Astrocyte (in vitro differentiated cells and primary cell): Measurements from ENCODE around the gene HRH2. TPM values are rescaled to one million over a fixed set of nuclear protein-coding genes. Genes with fewer than 3 reads are reported as not detected.

Experiments
- DNase-seq: peaks from one replicate; pipeline ENCODE4 v3.0.0-alpha.2; 2010; ENCODE audit warnings: low read depth
- FAIRE-seq: peaks from 2 replicates; lab custom pipeline; 2011; peaks lifted over from hg19 to GRCh38; lab: Jason Lieb, UNC
- H2AFZ ChIP-seq: 2 replicates; pipeline ENCODE4 v1.6.0; 2012; ENCODE audit warnings: low read depth, low read length, inconsistent platforms
- H3K27ac ChIP-seq: 2 replicates; pipeline ENCODE4 v1.5.1; 2011; ENCODE audit warnings: low read depth, low read length, inconsistent platforms
- H3K27me3 ChIP-seq: 2 replicates; pipeline ENCODE4 v1.6.0; 2011; ENCODE audit warnings: low read length, inconsistent platforms; ENCODE audit not compliant: insufficient read depth
- H3K36me3 ChIP-seq: 2 replicates; pipeline ENCODE4 v1.5.1; 2011; ENCODE audit warnings: low read length, inconsistent platforms; ENCODE audit not compliant: insufficient read depth
- H3K4me1 ChIP-seq: 2 replicates; pipeline ENCODE4 v1.5.1; 2011; ENCODE audit warnings: low read length, inconsistent platforms; ENCODE audit not compliant: insufficient read depth
- H3K4me2 ChIP-seq: 2 replicates; pipeline ENCODE4 v1.6.0; 2012; ENCODE audit warnings: low read length, inconsistent platforms
- H3K4me3 ChIP-seq: 2 replicates; pipeline ENCODE4 v1.5.1; 2011; ENCODE audit warnings: low read depth, mild to moderate bottlenecking, low read length, inconsistent platforms; ENCODE audit not compliant: insufficient read depth
- H3K79me2 ChIP-seq: 2 replicates; pipeline ENCODE4 v1.6.0; 2012; ENCODE audit warnings: mild to moderate bottlenecking, low read length, inconsistent platforms; ENCODE audit not compliant: insufficient read depth
- H3K9ac ChIP-seq: 2 replicates; pipeline ENCODE4 v1.6.0; 2012; ENCODE audit warnings: mild to moderate bottlenecking, low read length, inconsistent platforms
- H3K9me3 ChIP-seq: 2 replicates; pipeline ENCODE4 v1.5.1; 2012; ENCODE audit warnings: low read depth, mild to moderate bottlenecking, low read length, inconsistent platforms; ENCODE audit not compliant: insufficient read depth
- H4K20me1 ChIP-seq: 2 replicates; pipeline ENCODE4 v1.6.0; 2012; ENCODE audit warnings: low read length, inconsistent platforms; ENCODE audit not compliant: insufficient read depth
- H3K27ac Mint-ChIP-seq: one replicate; pipeline ENCODE4 v1.8.0; 2021; ENCODE audit warnings: mild to moderate bottlenecking, mixed read lengths; ENCODE audit not compliant: unreplicated experiment
- H3K27me3 Mint-ChIP-seq: one replicate; pipeline ENCODE4 v1.8.0; 2021; ENCODE audit warnings: low read depth, mixed read lengths; ENCODE audit not compliant: unreplicated experiment
- H3K36me3 Mint-ChIP-seq: one replicate; pipeline ENCODE4 v1.8.0; 2021; ENCODE audit warnings: low read depth, mixed read lengths; ENCODE audit not compliant: unreplicated experiment
- H3K4me1 Mint-ChIP-seq: one replicate; pipeline ENCODE4 v1.8.0; 2021; ENCODE audit warnings: low read depth, mixed read lengths; ENCODE audit not compliant: unreplicated experiment
- H3K4me3 Mint-ChIP-seq: one replicate; pipeline ENCODE4 v1.8.0; 2021; ENCODE audit warnings: mild to moderate bottlenecking, moderate library complexity, mixed read lengths; ENCODE audit not compliant: unreplicated experiment
- H3K9me3 Mint-ChIP-seq: one replicate; pipeline ENCODE4 v1.8.0; 2021; ENCODE audit warnings: mild to moderate bottlenecking, mixed read lengths; ENCODE audit not compliant: unreplicated experiment
- EZH2 ChIP-seq: IDR thresholded peaks from 2 replicates; pipeline ENCODE4 v1.6.1; 2012; ENCODE audit warnings: mild to moderate bottlenecking, low read length, inconsistent platforms; ENCODE audit not compliant: insufficient read depth
- total RNA-seq: library from RNA; stranded (reverse); gene quantifications from 2 replicates; pipeline ENCODE4 v1.2.1, GENCODE V29; 2021
- TF ChIP-seq, protein P1 (sequence below): IDR thresholded peaks from 2 replicates; pipeline ENCODE4 v1.5.1; 2011; ENCODE audit warnings: low read depth, mild to moderate bottlenecking, inconsistent platforms, low read length, moderate library complexity; ENCODE audit not compliant: insufficient read depth

Gene HRH2
- total RNA-seq, 1 donor from 2014 or later, result 1.9 TPM

DNA sequence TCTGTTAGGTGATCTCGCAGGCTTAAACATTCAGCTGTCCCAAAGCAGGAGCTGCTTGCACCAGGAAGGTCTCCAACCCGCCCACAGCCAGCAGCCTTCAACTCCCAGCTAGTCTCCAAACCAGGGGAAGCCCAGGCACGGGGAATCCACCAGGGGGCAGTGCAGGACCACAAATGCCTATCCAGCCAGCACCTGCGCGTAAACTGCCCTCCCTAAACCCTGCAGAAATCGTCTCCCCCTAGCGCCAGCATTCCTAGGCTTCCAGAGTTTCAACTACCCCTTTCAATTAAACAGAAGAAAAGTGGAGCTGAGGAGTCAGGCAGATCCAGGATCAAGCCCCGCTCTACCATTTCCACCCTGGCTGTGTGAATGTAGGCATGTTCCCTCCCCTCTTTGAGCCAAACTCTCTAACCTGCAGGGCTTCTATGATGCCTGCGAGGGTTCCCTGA lies 72.0 kb downstream of the HRH2 start:
- Mint-ChIP-seq H3K4me1 (peaks cover 2% of the 10 kb centered on the region), H3K27me3 (peaks cover 50% of the 10 kb centered on the region), H3K9me3 (peaks cover 11% of the 10 kb centered on the region), H3K36me3 (peaks cover 2% of the 10 kb centered on the region), H3K4me3 (peak overlapping the region; percentile 34), H3K27ac (no peak overlapping the region)
- H3K4me3 ChIP-seq, result no peak overlapping the region
- TF ChIP-seq EZH2, result no peak
- TF ChIP-seq, protein P1, sequence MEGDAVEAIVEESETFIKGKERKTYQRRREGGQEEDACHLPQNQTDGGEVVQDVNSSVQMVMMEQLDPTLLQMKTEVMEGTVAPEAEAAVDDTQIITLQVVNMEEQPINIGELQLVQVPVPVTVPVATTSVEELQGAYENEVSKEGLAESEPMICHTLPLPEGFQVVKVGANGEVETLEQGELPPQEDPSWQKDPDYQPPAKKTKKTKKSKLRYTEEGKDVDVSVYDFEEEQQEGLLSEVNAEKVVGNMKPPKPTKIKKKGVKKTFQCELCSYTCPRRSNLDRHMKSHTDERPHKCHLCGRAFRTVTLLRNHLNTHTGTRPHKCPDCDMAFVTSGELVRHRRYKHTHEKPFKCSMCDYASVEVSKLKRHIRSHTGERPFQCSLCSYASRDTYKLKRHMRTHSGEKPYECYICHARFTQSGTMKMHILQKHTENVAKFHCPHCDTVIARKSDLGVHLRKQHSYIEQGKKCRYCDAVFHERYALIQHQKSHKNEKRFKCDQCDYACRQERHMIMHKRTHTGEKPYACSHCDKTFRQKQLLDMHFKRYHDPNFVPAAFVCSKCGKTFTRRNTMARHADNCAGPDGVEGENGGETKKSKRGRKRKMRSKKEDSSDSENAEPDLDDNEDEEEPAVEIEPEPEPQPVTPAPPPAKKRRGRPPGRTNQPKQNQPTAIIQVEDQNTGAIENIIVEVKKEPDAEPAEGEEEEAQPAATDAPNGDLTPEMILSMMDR, result peak; percentile 98
- H2AFZ ChIP-seq, result no peak overlapping the region
- no peak overlapping the region for H3K9ac ChIP-seq
- peaks cover 4% of the 10 kb centered on the region for H3K4me1 ChIP-seq
- no peaks in the 10 kb centered on the region for H3K36me3 ChIP-seq
- no peak overlapping the region for H3K27ac ChIP-seq
- DNase-seq (peak; percentile 61), FAIRE-seq (peak; percentile 34)
- H3K9me3 ChIP-seq, result no peaks in the 10 kb centered on the region
- H3K27me3 ChIP-seq, result no peaks in the 10 kb centered on the region
- peak overlapping the region; percentile 63 for H3K4me2 ChIP-seq
- H4K20me1 ChIP-seq, result no peaks in the 10 kb centered on the region
- no peaks in the 10 kb centered on the region for H3K79me2 ChIP-seq

DNA sequence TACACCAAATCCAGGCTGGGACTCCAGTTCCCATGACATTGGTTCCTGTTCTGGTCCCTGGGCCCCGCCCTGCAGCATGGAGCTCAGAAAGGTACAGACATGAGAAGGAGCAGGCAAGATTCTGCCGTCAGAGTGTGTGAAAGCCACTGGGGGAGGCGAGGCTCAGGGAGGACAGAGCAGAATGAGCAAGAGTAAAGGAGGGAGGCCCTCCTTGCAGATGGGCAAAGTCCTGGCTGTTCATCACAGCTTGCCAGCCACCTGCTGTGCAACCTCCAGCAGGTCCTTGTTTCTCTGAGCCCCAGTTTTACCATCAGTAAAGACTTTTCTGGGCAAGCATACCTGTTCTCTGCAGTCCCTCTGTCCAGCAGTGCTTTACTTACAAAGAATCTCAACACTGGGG lies 73.3 kb downstream of the HRH2 start:
- Histone ChIP-seq H3K27me3 (no peaks in the 10 kb centered on the region), H3K36me3 (no peaks in the 10 kb centered on the region), H3K4me2 (no peak overlapping the region), H3K79me2 (no peaks in the 10 kb centered on the region), H3K9me3 (no peaks in the 10 kb centered on the region), H3K4me1 (peaks cover 4% of the 10 kb centered on the region), H3K27ac (no peak overlapping the region), H3K9ac (no peak overlapping the region), H2AFZ (no peak overlapping the region), H4K20me1 (no peaks in the 10 kb centered on the region), H3K4me3 (no peak overlapping the region)
- Mint-ChIP-seq H3K36me3 (peaks cover 2% of the 10 kb centered on the region), H3K27me3 (peaks cover 57% of the 10 kb centered on the region), H3K27ac (no peak overlapping the region), H3K9me3 (peaks cover 11% of the 10 kb centered on the region), H3K4me1 (peaks cover 2% of the 10 kb centered on the region), H3K4me3 (no peak overlapping the region)
- TF ChIP-seq, protein P1, result no peak
- TF ChIP-seq EZH2, result no peak
- DNase-seq, result no peak
- FAIRE-seq, result no peak

DNA sequence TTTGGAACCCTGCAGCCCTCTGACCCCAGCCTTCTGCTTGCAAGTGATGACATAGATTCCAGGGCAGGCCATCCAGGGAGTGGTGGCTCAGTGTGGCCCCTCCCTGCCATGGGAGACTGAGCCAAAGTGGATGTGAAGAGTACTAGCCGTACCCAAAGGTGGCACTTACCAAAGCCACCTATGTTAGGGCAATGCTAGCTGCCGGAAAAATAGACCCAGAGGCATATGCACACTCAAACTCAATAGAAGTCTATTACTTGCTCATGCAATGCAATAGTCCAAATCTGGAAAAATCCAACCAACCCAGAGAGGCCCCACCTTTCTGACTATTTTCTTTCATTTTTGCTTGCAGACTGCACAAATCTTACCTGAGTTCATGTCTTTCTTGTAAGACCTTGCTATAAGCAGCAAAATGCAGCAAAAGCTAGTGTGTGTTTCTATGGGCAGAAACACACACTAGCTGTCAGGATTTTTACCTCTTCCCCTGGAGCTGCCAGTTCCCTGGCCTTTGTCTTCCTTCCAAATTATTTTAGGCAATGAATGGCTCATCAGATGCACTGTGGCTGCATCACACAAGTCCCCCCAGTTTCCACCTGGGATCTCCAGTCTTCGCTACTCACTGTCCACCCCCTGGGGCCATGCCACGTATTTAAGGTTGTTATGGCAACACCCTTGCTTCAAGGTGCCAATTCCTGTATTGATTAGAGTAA lies 74.0 kb downstream of the HRH2 start:
- Histone ChIP-seq H3K27ac (no peak overlapping the region), H3K4me2 (no peak overlapping the region), H2AFZ (no peak overlapping the region), H3K27me3 (no peaks in the 10 kb centered on the region), H3K4me1 (peaks cover 4% of the 10 kb centered on the region), H4K20me1 (no peaks in the 10 kb centered on the region), H3K79me2 (no peaks in the 10 kb centered on the region), H3K9ac (no peak overlapping the region), H3K36me3 (no peaks in the 10 kb centered on the region), H3K9me3 (no peaks in the 10 kb centered on the region), H3K4me3 (no peak overlapping the region)
- Mint-ChIP-seq H3K9me3 (peaks cover 11% of the 10 kb centered on the region), H3K27ac (no peak overlapping the region), H3K27me3 (peaks cover 61% of the 10 kb centered on the region), H3K36me3 (peaks cover 2% of the 10 kb centered on the region), H3K4me3 (no peak overlapping the region), H3K4me1 (peaks cover 2% of the 10 kb centered on the region)
- no peak for TF ChIP-seq EZH2
- TF ChIP-seq, protein P1, result no peak
- no peak for FAIRE-seq
- DNase-seq, result no peak
